MM.1S (cell line): ENCODE measurements around the gene COLQ.

ENCODE experiments used
- EZH2 ChIP-seq: fragments of 300-600 bp; sonication (generic); optimal IDR thresholded peaks from 2 replicates; pipeline ENCODE3; 2017; ENCODE audit warnings: low read depth, mild to moderate bottlenecking, antibody characterized with exemption, low read length, mixed read lengths
- EZH2phosphoT487 ChIP-seq: fragments of 300-600 bp; sonication (generic); IDR thresholded peaks from 2 replicates; pipeline ENCODE4 v1.6.1; 2018; ENCODE audit warnings: antibody characterized with exemption, low read length
- TF ChIP-seq, protein P1 (sequence below): fragments of 300-600 bp; sonication (generic); IDR thresholded peaks from 2 replicates; pipeline ENCODE4 v1.5.1; 2016; ENCODE audit warnings: antibody characterized with exemption, low read length, mixed read lengths

GRCh38 chr3:15541371-15541770, 19.9 kb upstream of the COLQ start:
- no peak for TF ChIP-seq EZH2
- TF ChIP-seq EZH2phosphoT487: no peak
- TF ChIP-seq, protein P1, sequence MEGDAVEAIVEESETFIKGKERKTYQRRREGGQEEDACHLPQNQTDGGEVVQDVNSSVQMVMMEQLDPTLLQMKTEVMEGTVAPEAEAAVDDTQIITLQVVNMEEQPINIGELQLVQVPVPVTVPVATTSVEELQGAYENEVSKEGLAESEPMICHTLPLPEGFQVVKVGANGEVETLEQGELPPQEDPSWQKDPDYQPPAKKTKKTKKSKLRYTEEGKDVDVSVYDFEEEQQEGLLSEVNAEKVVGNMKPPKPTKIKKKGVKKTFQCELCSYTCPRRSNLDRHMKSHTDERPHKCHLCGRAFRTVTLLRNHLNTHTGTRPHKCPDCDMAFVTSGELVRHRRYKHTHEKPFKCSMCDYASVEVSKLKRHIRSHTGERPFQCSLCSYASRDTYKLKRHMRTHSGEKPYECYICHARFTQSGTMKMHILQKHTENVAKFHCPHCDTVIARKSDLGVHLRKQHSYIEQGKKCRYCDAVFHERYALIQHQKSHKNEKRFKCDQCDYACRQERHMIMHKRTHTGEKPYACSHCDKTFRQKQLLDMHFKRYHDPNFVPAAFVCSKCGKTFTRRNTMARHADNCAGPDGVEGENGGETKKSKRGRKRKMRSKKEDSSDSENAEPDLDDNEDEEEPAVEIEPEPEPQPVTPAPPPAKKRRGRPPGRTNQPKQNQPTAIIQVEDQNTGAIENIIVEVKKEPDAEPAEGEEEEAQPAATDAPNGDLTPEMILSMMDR: no peak
